Fibroblast of the aortic adventitia (primary cell): ENCODE results near the gene JMJD6. TPM values are rescaled to one million over a fixed set of nuclear protein-coding genes. Genes with fewer than 3 reads are reported as not detected.
A peak's percentile ranks its signal among the peaks of the same experiment; 100 is the strongest.

Source experiments
- DNase-seq: peaks from one replicate; pipeline ENCODE4 v3.0.0-alpha.2; 2010; ENCODE audit warnings: low read depth
- H3K4me3 ChIP-seq: 2 replicates; pipeline ENCODE4 v1.5.1; 2011; ENCODE audit warnings: low read depth, mild to moderate bottlenecking, control low read depth, low read length, moderate library complexity
- total RNA-seq: library from RNA; depleted of rRNA; stranded (reverse); fragments of >200 nt; gene quantifications from 2 replicates; pipeline ENCODE4 v1.2.3, GENCODE V29; 2012; ENCODE audit warnings: low replicate concordance
- TF ChIP-seq, protein P1 (sequence below): IDR thresholded peaks from 2 replicates; pipeline ENCODE4 v1.5.1; 2011; ENCODE audit warnings: mild to moderate bottlenecking, low read length, control low read depth, inconsistent platforms; ENCODE audit not compliant: insufficient read depth

Gene JMJD6
- total RNA-seq, 1 donor = 10.8 TPM

DNA sequence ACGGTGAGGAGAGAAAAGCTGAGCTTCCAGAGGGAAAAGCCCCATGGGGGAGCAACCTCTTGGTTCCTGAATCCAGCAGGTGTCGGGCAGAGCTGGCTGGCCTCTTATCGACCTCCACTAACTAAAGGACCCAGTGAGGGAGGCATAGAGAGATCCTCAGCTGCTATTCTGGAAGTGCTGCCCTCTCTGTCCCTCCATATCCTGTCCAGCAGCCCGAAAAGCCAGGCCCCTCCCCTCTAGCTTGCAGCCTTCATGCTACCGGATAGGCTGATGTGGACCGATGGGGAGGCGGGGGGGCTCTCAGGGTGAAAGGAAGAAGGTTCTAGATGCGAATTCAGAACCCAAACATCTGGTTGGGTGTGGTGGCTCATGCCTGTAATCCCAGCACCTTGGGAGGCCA, 40.6 kb downstream of the JMJD6 start:
- TF ChIP-seq, protein P1, sequence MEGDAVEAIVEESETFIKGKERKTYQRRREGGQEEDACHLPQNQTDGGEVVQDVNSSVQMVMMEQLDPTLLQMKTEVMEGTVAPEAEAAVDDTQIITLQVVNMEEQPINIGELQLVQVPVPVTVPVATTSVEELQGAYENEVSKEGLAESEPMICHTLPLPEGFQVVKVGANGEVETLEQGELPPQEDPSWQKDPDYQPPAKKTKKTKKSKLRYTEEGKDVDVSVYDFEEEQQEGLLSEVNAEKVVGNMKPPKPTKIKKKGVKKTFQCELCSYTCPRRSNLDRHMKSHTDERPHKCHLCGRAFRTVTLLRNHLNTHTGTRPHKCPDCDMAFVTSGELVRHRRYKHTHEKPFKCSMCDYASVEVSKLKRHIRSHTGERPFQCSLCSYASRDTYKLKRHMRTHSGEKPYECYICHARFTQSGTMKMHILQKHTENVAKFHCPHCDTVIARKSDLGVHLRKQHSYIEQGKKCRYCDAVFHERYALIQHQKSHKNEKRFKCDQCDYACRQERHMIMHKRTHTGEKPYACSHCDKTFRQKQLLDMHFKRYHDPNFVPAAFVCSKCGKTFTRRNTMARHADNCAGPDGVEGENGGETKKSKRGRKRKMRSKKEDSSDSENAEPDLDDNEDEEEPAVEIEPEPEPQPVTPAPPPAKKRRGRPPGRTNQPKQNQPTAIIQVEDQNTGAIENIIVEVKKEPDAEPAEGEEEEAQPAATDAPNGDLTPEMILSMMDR = no peak
- no peak overlapping the region for H3K4me3 ChIP-seq
- DNase-seq = no peak

DNA sequence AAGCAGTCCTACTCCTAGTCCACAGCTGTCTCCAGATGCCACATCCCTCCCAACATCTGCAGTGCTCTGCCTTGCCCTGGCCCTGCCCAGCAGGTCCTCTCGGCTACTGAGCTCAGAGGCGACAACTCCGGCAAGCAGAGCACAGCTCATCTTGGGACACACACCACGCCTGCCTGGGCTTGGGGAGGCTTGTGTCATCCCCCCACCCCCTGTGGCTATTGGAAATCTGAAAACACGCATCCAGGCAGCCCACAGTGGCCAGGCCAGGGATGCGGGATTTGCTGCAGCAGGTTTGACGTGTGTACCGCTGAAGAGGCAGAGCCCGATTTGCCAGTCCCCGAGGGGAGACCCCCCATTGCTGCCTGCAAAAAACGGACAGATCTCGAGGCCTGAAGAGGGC, 41.0 kb downstream of the JMJD6 start:
- TF ChIP-seq, protein P1 = no peak
- no peak overlapping the region for H3K4me3 ChIP-seq
- DNase-seq = no peak

DNA sequence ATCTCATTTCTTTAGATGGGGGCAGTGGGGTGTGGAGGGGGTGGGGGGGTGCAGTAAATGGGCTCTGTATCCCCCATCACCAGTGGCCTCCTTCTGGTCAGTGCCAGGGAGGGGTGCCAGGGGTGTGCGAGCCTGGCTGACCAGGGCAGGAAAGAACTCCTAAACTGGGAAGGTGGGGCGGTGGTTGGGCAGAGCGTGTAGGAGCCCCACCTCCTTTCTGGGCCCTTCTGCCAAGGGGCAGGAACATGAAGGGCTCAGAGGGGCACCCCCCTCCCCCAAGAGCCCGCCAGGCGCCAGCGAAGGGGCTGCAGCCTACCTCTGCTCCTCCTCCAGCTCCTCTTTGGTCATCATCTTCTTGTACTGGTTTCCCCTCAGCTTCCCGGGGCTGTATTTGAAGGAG, 41.6 kb downstream of the JMJD6 start:
- DNase-seq = no peak
- H3K4me3 ChIP-seq = no peak overlapping the region
- TF ChIP-seq, protein P1 = no peak

DNA sequence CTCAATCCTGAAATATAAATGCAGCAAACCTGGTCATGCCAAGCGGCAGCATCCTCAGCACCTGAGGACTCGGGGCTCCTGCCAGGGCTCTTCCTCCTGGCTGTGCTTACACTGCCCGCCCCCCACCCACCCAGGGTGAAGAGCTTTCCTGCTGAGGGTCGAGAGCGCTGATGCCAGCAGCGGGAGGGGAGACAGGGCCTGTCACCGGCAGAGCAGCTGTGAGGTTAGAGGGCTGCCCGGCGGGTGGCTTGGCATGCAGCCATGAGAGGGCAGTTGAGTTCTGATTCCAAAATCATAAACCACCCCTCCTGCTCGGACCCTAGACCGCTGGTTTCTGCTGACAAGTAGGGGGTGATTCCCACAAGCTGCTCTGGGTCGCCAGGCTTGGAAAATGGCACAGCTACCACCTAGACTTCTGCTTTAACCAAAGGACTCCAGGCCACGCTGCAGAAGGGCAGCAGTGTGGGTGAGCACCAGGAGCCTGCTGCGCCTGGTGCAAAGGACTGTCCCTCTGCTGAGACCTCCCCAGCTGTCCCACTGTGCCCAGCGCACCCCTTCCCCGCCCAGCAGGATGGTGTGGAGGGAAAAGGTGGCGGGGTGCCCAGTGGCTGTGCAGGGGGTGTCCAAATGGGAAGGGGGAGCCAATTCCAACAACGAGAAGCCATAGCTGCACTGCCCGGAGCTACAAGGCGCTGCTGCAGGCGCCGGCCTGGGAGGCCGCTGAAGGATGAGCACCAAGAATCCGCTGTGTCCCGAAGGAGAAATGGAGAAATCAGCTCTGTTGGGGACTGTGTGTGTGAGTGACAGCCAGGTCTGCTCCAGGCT, 42.3 kb downstream of the JMJD6 start:
- H3K4me3 ChIP-seq = no peak overlapping the region
- no peak for DNase-seq
- TF ChIP-seq, protein P1 = no peak

DNA sequence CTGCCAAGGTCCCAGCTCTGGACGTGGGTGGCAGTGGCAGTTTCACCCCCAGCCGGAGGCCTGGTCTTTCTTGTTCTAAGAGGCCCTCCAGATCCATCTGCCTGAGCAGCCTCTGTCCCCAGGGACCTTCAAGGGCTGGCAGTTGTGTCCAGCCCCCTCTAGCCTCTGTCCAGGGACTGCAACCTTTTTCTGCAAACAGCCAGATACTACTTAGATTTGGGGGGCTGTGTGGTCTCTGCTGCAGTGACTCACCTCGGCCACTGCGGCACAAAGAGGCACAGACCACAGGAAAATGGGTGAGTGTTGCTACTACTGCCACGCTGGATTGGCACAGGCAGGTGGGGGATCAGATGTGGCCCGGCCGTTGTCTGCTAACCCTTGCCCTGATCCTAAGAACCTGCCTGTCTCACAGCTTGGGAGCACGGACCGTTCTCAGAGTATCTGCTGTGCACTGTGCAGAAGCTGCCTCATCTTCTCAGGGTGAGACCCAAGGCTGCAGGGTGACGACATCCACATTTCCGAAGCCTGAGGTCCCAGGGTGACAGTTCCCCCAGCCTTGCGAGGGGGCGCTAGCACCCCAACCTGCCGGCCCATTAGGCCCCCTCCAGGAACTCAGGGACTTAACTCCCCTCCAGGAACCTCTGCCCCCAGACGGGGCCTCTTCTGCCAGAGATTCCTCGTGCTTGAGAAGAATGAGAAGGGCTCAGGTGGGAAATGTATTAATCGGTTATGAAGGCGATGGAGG, 43.2 kb downstream of the JMJD6 start:
- no peak for DNase-seq
- TF ChIP-seq, protein P1 = peak; percentile 17
- H3K4me3 ChIP-seq = no peak overlapping the region

DNA sequence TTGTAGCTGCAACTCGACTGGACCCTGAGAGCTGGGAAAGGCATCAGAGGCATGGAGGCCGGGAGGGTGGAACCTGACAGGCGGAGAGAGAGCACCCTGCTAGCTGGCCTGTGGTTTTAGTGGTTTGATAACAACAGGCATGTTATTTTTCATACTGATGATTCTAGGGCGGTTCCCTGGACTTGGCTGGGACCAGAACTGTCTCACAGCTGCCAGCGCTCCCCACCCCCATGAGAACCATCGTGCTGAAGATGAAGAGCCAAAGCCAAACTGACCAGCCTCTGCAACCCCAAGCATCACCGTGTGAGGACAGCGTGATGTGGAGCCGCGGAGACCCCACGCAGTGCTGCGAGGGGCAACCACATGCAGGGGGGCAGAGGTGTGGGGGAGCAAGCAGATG, 44.1 kb downstream of the JMJD6 start:
- DNase-seq = peak; percentile 97
- no peak overlapping the region for H3K4me3 ChIP-seq
- TF ChIP-seq, protein P1 = no peak
